HG03025 (cell line): ENCODE data around the gene NDUFS5.
"Not testable (repeated sequence)": the region's sequence is repeated elsewhere in the genome, so short reads cannot be mapped to it uniquely, and the experiment has no call there.

Source experiments
- ATAC-seq: cut with Tn5 transposase; IDR thresholded peaks from one replicate; pipeline ENCODE4 v1.9.1; 2021; ENCODE audit warnings: mild to moderate bottlenecking, moderate library complexity; ENCODE audit not compliant: unreplicated experiment, low FRiP score

Gene NDUFS5

GRCh38 chr1:39006726-39007645, 19.2 kb upstream of the NDUFS5 start:
- ATAC-seq, result no peak

DNA sequence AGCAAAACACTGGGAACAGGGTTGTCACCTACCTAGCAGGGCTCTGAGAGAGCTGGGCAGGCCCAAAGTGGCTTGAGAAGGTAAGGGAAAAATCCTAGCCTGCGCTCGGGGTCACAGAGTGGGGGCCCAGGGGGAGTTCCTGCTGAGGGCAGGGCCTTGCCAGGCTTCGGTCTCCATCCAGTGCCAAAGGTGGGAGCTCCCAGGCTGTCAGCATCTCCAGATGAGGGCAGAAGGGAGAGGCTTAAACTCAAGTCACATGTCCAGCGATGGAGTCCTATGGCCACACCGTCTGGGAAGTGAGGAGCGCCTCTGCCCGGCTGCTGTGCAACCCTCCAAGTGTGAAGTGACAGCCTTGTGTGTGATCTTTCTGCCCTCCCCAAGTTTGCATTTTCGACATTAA, 11.2 kb upstream of the NDUFS5 start:
- ATAC-seq, result not testable (repeated sequence)

- no peak for ATAC-seq
Observed at GRCh38 chr1:39016604-39017171, 9.5 kb upstream of the NDUFS5 start.

DNA sequence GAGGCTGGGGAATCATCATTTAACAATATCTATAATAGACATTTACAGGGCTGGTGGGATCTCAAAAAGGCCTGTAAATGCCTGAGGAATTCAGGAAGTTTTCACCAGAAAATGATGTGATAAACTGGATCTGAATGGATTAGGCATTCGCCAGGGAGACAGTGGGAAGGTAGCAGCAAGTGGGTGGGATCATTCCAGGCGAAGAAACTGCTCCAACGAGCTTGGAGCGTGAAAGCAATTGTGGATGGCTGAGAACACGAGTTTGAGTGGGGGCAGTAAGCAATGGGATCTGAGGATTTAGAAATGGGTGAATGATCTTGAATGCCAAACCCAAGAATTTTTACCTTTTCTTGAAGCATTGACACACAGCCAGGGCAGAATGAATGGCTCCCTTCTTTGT, 8.9 kb upstream of the NDUFS5 start:
- no peak for ATAC-seq

GRCh38 chr1:39020494-39020893, 5.7 kb upstream of the NDUFS5 start:
- not testable (repeated sequence) for ATAC-seq

GRCh38 chr1:39021426-39021825, 4.7 kb upstream of the NDUFS5 start:
- ATAC-seq, result no peak

GRCh38 chr1:39023140-39023539, 3.0 kb upstream of the NDUFS5 start:
- no peak for ATAC-seq

- no peak for ATAC-seq
Observed at GRCh38 chr1:39026866-39027507, 837 bp downstream of the NDUFS5 start.

DNA sequence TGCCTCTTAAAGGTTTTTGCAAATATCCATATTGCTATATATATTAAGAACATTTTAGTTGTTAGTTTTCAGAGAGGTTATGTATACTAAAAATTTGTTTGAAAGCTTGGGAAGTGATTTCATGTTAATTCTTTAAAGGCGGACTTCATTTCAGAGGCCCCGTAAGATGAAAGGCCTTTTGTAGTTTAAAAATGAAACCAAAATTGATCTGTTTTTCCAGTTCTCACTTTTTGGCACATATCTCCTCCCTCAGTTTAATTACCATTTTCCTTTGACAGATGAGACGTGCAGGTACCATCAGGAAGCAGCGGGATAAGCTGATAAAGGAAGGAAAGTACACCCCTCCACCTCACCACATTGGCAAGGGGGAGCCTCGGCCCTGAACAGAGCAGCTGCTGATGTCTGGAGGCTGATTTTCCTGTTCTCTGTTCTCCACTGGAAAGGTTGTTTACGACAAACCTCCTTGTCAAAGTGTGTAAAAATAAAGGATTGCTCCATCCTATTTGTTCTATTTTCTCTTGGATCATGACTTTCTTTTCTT, 8.0 kb downstream of the NDUFS5 start:
- no peak for ATAC-seq

DNA sequence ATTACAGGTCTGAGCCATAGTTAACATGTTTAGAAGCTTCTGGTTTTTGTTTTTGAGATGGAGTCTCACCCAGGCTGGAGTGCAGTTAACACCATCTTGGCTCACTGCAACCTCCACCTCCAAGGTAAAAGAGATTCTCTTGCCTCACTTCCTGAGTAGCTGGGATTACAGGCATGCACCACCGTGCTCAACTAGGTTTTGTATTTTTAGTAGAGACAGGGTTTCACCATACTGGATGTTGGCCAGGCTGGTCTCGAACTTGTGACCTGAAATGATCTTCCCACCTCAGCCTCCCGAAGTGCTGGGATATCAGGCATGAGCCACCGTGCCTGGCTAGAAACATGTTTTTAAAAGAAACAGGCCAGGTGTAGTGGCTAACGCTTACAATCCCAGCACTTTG, 10.5 kb downstream of the NDUFS5 start:
- ATAC-seq, result no peak

- no peak for ATAC-seq
Observed at GRCh38 chr1:39043513-39043912, 17.4 kb downstream of the NDUFS5 start.

GRCh38 chr1:39044762-39045161, 18.6 kb downstream of the NDUFS5 start:
- ATAC-seq, result no peak

- ATAC-seq, result no peak
Observed at GRCh38 chr1:39045231-39045630, 19.1 kb downstream of the NDUFS5 start.

DNA sequence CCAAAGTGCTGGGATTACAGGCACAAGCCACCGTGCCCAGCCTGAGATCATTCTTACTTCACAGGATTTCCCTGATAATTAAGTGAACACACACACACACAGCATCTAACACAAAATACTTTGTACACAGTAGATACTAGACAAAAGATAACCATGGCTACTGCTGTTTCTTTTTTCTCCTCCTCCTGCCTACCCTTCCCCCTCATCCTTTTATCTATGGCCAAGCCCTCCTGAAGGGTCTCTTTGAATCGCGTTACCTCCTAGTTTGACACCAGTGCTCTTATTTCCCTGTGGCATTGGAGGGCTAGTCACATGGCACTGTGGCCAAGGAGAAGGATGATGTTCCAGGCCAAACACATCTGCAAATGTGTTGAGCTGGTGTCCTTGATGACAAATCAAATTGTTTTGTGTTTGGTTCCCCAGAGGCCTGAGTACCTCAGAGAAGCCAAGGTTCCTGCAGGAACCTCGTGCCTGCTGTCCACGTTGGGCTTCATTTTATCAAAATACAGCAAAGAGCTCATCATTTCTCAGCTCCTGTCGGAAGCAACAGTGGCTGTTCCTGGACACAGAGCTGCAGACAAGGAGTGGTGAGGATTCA, 20.6 kb downstream of the NDUFS5 start:
- no peak for ATAC-seq

DNA sequence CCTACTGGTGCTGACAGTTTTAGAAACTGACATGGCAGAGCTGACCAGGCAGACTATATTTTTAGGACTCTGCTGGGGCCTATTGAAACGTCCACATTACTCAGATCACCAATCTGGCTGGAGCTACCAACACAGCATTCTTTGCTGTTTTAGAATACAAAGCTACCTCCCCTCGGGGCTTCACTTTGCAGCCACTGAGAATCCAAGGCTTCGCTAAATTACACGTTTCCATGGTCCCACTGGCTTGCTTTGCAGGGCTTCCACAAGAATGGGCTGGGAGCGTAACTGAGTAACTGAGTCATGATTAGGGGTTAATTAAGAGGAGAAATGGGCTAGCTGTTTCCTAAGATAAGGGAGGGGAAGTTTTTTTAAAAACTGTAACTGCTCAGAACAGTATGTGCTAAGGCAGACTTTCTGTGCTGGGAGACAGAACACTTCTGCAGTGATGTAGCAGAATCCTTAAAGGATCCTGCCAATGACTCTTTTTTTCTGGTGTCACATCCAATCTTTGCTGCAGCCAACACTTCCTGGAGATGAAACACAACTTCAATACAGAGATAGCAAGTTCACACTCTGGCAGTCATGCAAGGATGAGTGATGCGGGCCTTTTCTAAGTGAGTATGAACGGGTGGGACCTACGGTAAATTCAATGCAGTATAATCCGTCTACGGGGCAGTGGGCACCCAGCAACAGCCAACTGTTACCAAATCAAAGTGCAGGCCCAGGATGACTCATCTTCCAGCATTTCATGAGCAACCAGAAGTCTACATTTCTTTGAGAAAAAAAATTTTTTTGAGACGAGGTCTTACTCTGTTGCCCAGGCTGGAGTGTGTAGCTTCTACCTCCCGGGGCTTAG, 21.5 kb downstream of the NDUFS5 start:
- ATAC-seq, result no peak

DNA sequence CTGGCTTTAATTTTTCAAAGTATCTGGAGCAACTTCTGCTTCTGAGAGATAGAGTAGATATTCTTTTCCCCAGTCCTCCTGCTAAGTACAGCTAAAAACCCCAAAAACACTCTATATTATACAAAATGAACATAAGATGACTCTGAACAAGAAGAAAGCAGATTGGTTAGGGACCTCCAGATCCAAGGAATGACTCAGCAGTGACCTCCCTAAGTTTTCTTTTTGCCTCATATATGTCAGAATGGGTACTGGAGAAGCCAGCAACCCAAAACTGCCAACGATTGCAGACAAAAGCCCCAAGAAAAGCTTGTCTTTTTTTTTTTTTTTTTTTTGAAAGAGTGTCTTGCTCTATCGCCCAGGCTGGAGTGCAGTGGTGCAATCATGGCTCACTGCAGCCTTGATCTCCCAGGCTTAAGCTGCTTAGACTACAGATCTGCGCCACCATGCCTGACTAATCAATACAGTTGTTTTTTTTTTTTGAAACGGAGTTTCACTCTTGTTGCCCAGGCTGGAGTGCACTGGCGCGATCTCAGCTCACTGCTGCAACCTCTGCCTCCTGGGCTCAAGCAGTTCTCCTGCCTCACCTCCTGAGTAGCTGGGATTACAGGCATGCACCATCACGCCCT, 22.7 kb downstream of the NDUFS5 start:
- ATAC-seq, result no peak

DNA sequence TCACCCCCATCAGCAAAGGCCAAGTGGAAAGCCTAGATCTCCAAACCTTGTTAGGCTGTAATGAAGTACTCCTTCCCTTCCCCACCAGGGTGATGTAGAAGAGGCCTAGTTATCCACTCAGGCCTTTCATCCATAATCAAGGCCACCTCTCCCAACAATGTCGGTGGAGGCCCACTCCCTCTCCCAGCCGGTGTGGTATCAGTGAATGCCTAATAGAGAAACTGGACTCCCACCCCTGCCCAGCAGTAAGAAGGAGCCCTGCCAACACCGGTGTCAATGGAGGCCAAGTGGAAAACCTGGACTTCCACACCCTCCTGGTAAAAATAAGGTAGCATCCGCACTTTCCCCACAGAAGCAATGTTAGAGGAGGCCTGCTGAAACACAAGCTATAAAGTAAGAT, 23.9 kb downstream of the NDUFS5 start:
- ATAC-seq, result no peak

DNA sequence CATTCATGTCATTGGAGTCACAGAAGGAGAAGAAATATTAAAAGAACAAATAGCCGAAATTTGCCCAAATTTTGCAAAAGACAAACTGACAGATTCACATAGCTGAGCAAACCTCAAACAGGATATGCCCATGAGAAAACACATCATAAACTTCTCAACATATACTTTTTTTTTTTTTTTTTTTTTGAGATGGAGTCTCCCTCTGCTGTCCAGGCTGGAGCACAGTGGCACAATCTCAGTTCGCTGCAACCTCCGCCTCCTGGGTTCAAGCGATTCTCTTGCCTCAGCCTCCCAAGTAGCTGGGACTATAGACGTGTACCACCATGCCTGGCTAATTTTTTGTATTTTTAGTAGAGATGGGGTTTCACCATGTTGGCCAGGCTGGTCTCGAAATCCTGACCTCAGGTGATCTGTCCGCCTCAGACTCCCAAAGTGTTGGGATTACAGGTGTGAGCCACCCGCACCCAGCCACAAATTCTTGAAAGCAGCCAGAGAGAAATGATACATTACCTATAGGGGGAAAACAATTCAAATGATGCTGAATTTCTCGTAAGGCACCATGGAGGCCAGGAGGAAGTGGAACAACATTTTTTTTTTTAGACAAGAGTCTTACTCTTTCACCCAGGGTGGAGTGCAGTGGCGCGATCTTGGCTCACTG, 25.2 kb downstream of the NDUFS5 start:
- ATAC-seq, result not testable (repeated sequence)

DNA sequence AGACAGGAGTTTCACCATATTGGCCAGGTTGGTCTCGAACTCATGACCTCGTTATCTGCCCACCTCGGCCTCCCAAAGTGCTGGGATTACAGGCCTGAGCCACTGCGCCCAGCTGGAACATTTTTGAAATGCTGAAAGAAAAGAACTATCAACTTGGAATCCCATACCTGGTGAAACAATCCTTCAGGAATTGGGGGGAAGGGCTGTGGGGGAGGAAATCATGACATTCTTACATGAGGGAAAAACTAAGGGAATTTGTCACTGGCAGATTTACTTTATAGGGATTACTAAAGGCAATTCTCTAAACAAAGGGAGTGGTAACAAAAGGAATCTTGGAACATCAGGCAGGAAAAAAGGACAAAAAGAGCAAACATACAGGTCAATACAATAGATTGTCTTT, 25.8 kb downstream of the NDUFS5 start:
- no peak for ATAC-seq
